Chondrocyte (in vitro differentiated cells): ENCODE results near the gene MLYCD. TPM values are rescaled to one million over a fixed set of nuclear protein-coding genes. Genes with fewer than 3 reads are reported as not detected.

ENCODE experiments used
- DNase-seq: peaks from one replicate; pipeline ENCODE4 v3.0.0; 2021; ENCODE audit warnings: mixed read lengths, low spot score
- H3K27ac Mint-ChIP-seq: one replicate; pipeline ENCODE4 v1.8.0; 2021; ENCODE audit warnings: mild to moderate bottlenecking, moderate library complexity, mixed read lengths; ENCODE audit not compliant: unreplicated experiment
- H3K27me3 Mint-ChIP-seq: 2 replicates; pipeline ENCODE4 v1.8.0; 2021; ENCODE audit warnings: low read depth, mixed read lengths
- H3K36me3 Mint-ChIP-seq: 2 replicates; pipeline ENCODE4 v1.8.0; 2021; ENCODE audit warnings: low read depth, mixed read lengths
- H3K4me1 Mint-ChIP-seq: 2 replicates; pipeline ENCODE4 v1.8.0; 2021; ENCODE audit warnings: low read depth, mild to moderate bottlenecking, mixed read lengths
- H3K4me3 Mint-ChIP-seq: one replicate; pipeline ENCODE4 v1.8.0; 2021; ENCODE audit warnings: mild to moderate bottlenecking, moderate library complexity, mixed read lengths; ENCODE audit not compliant: unreplicated experiment
- H3K9me3 Mint-ChIP-seq: 2 replicates; pipeline ENCODE4 v1.8.0; 2021; ENCODE audit warnings: low read depth, mixed read lengths
- total RNA-seq: library from RNA; stranded (reverse); gene quantifications from 3 replicates; pipeline ENCODE4 v1.2.1, GENCODE V29; 2021
- TF ChIP-seq, protein P1 (sequence below): fragments of 200-600 bp; sonication (generic); IDR thresholded peaks from 2 replicates; pipeline ENCODE4 v1.5.0; 2021; ENCODE audit warnings: antibody characterized with exemption, mild to moderate bottlenecking, moderate library complexity

The MLYCD gene
- total RNA-seq, 1 donor from 2014 or later = 3.1 TPM

DNA sequence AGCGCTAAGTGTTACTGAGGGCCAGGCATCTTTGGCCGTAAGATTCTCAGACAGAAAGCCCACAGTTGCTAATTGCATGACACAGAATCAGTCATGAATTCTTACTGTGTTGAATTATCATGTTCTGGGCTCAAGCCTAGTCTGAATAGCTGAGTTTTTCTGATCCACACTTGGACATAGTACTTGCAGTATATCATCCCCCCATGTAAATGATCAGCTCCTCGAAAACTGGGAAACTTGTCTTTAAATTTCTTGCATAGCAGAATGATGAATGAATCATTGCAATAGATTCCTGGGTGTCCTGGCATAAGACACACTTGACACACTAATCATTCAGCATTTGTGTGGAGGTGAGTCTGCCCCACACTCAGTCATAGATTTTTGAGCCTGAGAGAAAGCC is 2.2 kb downstream of the MLYCD start:
- DNase-seq = no peak
- Mint-ChIP-seq H3K27ac (no peak overlapping the region), H3K36me3 (no peaks in the 10 kb centered on the region), H3K4me1 (peaks cover 27% of the 10 kb centered on the region), H3K27me3 (peaks cover 4% of the 10 kb centered on the region), H3K9me3 (no peaks in the 10 kb centered on the region), H3K4me3 (no peak overlapping the region)
- TF ChIP-seq, protein P1, sequence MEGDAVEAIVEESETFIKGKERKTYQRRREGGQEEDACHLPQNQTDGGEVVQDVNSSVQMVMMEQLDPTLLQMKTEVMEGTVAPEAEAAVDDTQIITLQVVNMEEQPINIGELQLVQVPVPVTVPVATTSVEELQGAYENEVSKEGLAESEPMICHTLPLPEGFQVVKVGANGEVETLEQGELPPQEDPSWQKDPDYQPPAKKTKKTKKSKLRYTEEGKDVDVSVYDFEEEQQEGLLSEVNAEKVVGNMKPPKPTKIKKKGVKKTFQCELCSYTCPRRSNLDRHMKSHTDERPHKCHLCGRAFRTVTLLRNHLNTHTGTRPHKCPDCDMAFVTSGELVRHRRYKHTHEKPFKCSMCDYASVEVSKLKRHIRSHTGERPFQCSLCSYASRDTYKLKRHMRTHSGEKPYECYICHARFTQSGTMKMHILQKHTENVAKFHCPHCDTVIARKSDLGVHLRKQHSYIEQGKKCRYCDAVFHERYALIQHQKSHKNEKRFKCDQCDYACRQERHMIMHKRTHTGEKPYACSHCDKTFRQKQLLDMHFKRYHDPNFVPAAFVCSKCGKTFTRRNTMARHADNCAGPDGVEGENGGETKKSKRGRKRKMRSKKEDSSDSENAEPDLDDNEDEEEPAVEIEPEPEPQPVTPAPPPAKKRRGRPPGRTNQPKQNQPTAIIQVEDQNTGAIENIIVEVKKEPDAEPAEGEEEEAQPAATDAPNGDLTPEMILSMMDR = no peak

DNA sequence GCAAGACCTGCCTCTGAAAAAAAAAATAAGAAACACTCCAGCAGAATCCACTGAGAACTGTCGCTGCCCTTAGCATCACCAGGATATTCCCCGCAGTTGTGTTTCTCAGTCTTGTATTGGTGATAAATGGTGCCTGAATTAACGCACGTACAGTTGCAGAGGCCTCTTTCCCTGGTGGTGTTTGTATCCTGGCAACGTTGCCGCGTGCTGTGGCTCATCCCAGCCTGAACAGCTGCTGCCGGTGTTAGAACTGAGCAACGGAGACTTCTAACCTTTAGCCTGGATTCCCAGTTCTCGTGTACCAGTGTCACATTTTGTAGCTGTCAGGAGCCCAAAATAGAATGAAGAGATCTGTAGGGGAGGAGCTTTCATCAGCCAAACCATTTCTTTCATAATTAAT is 4.8 kb downstream of the MLYCD start:
- no peaks in the 10 kb centered on the region for H3K27me3 Mint-ChIP-seq
- H3K9me3 Mint-ChIP-seq = no peaks in the 10 kb centered on the region
- H3K36me3 Mint-ChIP-seq = peaks cover 7% of the 10 kb centered on the region
- no peak overlapping the region for H3K27ac Mint-ChIP-seq
- TF ChIP-seq, protein P1 = no peak
- H3K4me3 Mint-ChIP-seq = no peak overlapping the region
- peaks cover 23% of the 10 kb centered on the region for H3K4me1 Mint-ChIP-seq
- DNase-seq = no peak

DNA sequence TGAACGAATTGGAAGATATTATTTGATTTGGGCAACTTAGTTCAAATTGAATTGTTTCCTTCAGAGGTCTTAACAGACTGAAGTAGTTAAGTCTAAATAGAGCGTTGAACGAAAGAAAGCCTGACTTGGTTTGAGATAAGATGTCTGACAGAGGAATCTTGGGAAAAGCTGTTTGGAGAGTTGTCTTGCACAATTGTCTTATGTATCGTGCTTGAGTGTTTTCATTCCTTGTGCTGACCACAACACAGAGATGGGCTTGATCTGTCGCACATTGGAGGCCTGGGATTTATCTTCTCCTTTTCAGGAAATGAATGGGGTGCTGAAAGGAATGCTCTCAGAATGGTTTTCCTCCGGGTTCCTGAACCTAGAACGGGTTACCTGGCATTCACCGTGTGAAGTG is 7.8 kb downstream of the MLYCD start:
- TF ChIP-seq, protein P1 = no peak
- Mint-ChIP-seq H3K4me3 (no peak overlapping the region), H3K27me3 (no peaks in the 10 kb centered on the region), H3K9me3 (no peaks in the 10 kb centered on the region), H3K27ac (no peak overlapping the region), H3K36me3 (peaks cover 13% of the 10 kb centered on the region), H3K4me1 (peaks cover 7% of the 10 kb centered on the region)
- DNase-seq = no peak

DNA sequence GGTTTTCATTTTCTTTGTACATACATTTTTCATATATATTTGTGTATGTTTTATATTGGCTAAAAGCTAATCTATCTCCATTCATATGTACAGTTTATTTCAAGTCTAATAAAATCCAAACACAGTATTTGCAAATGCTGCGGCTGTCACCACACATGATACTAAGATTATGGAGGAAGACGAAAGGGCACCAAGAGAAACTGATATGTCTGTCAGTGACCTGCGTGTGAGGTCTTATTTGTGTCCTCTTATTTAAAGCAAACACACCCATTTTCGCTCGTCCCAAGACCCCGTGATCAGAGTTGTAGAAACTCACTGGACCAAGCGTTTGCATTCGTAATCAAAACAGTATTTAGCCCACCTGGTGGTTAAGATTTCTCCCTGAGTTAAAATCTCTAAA is 8.2 kb downstream of the MLYCD start:
- H3K9me3 Mint-ChIP-seq = no peaks in the 10 kb centered on the region
- no peaks in the 10 kb centered on the region for H3K27me3 Mint-ChIP-seq
- no peak for DNase-seq
- TF ChIP-seq, protein P1 = no peak
- H3K27ac Mint-ChIP-seq = no peak overlapping the region
- peaks cover 18% of the 10 kb centered on the region for H3K36me3 Mint-ChIP-seq
- no peak overlapping the region for H3K4me3 Mint-ChIP-seq
- peaks cover 7% of the 10 kb centered on the region for H3K4me1 Mint-ChIP-seq

DNA sequence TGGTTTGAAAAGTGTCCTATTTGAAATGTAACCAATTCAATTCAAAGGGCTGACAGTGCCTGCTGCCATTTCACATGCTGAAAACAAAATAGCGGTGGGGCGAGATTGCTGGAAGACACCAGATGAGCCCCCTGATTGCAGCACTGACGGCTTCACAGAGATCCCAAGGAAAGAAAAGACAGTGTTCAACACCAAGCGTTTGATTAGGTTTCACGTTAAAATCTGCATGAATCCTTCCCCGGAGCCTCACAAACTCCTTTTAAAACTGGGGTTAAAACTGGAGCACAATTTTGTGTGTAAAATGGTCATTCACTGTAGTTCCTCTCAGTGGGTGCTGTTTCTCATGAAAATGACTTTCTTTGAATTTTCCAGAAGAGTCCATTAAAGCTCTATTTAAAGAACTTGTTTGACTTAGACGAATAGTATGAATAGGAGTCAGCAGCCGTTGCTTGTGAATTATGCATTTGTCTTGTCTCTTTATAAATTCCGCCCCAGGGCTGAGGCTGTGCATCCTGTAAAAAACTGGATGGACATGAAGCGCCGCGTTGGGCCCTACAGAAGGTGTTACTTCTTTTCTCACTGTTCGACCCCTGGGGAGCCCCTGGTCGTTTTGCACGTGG is 8.8 kb downstream of the MLYCD start:
- Mint-ChIP-seq H3K9me3 (no peaks in the 10 kb centered on the region), H3K4me1 (peaks cover 7% of the 10 kb centered on the region), H3K36me3 (peaks cover 19% of the 10 kb centered on the region), H3K27ac (no peak overlapping the region), H3K4me3 (no peak overlapping the region), H3K27me3 (no peaks in the 10 kb centered on the region)
- DNase-seq = no peak
- TF ChIP-seq, protein P1 = no peak
